NCI-H187 treated with DMSO at 0.1 percent for 48 hours (cell line): ENCODE data around the gene SQSTM1.
"Not testable (repeated sequence)": the region's sequence is repeated elsewhere in the genome, so short reads cannot be mapped to it uniquely, and the experiment has no call there.

Source experiments
- DNase-seq: peaks from one replicate; lab custom pipeline; 2025; lab: John Stamatoyannopoulos, UW

SQSTM1 gene

DNA sequence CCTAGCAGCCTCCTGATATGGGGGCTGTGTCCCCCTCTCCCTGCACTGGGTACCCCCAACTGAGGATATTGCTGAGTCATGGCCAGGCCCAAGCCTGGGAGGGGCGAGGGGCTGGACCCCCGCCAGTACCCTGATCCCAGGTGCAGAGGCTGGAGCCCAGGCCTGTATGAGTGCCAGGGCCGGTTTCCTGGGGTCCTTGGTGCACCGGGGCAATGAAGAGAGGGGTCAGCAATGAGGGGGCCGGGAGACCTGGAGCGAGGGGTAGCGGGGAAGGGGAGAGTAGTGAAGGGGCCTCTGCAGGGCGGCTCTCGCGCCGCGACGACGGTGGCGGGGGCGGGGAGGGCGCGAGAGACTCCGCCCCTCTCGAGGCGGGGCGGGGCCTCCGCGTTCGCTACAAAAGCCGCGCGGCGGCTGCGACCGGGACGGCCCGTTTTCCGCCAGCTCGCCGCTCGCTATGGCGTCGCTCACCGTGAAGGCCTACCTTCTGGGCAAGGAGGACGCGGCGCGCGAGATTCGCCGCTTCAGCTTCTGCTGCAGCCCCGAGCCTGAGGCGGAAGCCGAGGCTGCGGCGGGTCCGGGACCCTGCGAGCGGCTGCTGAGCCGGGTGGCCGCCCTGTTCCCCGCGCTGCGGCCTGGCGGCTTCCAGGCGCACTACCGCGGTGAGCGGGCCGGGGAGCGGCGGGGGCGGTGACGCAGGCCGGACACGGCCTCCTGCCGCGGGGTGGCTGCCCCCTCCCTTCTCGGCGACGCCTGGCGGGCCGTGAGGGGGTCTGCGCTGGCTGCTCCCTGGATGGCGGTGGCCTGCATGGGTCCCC lies at the start of gene SQSTM1:
Gene SQSTM1 (plus strand): TSS at position 423 of the 815 bp plus-strand sequence. CDS start 32 bp downstream, at position 455.
- DNase-seq: no peak

DNA sequence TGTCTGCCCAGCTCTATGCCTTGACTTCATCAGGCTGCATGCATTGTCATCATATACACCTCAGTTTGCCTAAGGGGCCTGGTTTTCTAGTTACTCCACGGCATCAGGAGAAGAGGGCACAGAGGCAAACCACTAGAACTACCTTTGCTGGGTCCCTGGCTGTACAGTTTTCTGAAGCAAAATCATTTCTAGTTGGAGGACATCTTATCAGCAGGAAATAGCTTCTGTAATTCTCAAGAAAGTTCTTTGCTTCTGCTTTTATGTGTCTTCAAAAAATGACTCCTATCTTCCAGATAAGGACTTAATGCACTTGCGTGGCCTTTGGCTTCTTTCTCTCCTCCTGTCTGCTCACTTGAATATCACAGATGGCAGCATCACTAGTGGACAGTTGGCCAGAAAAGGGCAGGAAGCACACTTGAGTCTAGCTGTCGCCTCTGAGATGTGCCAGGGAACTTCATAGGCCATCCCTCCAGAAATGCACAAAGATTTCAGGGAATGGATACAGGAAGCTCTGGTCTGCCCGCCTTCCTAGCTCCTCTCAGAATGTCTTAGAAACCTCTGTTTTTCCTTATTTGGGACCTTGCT lies 49.3 kb upstream of the SQSTM1 start:
- DNase-seq: no peak

DNA sequence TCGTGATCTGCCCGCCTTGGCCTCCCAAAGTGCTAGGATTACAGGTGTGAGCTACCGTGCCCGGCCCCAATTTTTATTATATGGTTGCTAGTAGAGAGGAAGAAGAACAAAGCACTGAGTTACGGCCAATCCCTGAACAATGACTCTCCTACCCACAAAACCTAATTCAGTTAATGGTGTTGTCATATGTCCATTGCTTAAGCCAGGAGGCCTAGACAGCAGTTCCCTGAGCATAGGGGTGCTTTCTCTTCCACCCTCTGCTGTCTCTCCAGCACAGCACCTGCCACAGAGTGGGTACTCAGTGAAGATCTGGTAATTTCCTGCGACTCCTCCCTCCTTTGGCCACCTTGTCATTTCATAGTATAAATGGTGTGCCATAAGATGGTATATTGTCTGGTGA lies 48.4 kb upstream of the SQSTM1 start:
- DNase-seq: no peak

DNA sequence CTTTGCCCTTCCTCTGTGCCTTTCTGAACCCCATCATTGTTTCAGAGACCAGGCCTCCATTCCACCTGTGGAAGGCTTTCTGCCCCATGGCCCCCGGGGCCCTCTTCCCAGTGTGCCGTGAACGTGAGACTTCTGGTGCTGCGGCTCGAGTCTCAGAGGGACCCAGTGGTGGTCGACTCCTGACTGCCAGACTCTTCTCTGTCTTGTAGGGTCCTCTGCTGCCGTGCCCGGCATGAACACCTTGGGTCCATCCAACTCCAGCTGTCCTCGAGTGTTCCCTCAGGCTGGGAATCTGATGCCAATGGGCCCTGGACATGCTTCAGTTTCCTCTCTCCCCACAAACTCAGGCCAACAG lies 47.0 kb upstream of the SQSTM1 start:
- DNase-seq: no peak

DNA sequence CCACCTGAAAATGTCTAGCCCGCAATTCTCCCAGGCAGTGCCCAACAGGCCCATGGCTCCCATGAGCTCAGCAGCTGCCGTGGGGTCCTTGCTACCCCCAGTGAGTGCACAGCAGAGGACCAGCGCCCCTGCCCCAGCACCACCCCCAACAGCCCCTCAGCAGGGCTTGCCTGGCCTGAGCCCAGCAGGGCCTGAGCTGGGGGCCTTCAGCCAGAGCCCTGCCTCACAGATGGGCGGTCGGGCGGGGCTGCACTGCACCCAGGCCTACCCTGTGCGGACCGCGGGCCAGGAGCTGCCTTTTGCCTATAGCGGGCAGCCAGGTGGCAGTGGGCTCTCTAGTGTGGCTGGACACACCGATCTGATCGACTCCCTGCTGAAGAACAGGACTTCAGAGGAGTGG lies 46.3 kb upstream of the SQSTM1 start:
- no peak for DNase-seq

DNA sequence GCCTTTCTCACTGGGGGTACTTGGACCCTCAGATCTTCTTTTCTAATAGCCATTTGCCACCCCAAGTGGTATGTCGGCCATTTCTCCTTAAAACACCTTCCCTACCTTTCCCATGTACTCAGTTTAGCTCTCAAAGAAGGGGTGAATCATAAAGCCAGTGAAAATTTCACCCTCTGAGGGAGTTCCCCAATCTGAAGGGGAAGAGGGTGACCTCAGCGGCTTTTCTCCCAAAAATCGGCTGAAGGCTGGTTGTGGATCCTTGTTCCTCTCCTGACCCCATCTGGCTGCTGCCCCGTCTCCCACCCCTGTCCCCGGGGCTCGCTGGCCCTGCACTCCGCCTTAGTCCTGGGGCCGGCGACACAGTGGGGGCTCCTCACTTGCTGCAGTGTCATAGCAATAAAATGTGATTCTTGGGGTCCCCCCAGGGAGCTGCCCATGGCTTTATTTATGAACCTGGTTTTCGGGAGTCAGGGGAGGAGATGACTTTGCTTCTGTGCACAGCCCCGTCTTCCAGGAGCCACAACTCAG lies 44.2 kb upstream of the SQSTM1 start:
- DNase-seq: no peak

DNA sequence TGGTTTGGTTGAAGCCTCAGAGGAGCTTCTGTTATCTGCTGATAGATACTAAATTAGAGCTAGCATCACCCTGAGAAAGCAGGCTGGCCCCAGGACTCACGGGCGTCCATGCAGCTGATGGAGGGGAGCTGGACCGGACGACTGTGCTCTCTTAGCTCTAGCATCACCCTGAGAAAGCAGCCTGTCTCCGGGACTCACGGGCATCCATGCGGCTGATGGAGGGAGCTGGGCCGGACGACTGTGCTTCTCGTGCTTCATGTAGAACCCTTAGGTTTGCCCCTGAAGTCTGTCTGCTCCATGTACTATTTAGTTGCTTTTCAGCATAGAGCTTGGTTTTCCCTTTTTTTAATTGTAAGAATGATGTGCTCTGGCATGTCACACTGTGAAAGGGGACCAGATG lies 43.2 kb upstream of the SQSTM1 start:
- no peak for DNase-seq

DNA sequence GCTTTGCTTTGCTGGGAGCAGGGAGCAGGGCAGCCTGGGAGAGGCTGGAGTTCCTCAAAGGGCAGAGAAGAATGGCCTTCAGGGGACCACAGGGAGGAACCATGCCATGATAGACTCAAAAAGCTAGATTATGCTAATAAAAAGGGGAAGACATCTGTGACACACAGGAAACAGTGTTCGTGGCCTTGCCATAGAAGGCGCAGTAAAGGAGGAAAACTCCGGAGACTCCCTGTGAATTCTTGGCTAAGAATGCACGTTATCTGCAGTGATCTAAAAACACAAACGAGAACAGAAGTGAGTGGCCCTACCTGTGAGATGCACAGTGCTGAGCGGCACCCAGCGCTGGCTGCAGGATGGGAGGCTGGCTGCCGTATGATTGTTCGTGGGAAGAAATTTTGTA lies 42.8 kb upstream of the SQSTM1 start:
- DNase-seq: no peak

DNA sequence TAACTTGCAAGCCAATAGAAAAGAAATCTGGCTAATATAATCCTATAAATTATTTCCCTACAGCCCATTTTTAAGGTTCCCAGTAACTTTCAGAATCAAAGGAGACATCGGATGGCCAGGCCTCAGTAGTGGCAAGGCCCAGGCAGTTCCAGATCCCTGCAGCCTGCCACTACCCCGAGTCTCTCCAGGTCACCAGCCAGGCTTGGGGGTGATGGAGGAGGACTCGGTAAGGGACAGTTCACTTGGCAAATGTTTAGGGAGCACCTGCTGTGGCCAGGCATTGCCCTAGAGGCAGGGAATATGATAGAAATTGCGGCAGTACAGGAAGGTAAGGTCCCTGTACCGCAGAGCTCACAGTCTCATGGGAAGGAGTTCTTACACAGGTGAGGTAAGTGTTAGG lies 42.1 kb upstream of the SQSTM1 start:
- DNase-seq: no peak

DNA sequence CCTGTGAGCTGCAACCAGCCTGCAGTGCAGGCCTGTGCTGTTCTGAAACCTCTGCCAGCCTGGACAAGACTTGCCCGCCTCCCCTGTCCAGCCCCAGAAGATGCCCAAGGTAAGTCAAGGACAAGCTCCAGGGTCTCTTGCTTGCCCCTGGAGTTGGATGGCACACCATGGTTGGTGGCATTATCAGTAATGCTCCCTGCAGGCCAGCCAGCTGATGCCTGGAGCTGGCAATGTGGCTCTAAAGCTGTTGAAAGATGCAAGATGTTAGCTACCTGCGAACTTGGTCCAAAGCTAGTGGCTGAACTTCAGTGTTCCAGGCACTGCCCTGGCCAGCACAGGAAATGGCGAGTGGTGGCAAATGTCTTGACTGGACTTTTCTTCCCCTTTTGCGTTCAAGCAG lies 40.9 kb upstream of the SQSTM1 start:
- no peak for DNase-seq

DNA sequence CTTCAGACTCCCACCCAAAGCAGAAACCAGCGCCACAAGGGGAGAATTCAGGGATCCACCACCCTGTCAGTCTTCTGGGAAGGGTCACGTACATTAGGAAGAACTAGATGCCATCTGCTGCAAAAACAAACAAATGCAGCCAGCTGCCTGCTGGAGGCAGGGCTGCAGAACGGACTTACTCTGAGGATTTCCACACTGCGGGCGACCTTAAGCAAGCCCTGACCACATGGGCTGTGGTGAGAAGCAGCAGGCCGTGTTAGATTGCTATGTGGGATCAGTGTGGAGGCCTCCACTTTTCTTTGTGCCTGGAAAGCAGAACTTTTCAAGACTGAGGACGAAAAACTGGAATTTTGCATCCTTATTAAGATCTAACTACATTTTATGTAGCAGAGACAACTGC lies 40.3 kb upstream of the SQSTM1 start:
- no peak for DNase-seq

DNA sequence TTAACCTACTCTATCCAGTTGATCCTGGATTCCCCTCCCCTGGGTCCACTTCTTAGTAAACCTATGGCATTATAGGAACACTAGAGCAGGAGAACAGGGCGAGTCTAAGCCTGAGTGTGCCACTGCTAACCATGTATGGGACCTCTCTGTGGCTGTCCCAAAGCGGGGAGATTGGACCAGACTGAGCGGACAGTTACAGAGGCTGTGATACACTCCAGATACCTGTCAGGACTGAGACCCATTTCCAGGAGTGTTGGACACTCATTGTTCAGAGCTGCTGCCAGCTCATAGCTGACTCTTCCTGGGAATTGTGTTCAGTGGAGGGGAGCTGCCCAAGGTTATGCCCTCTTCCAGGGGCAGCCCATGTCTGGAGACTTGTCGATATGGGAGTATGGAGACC lies 38.9 kb upstream of the SQSTM1 start:
- no peak for DNase-seq

DNA sequence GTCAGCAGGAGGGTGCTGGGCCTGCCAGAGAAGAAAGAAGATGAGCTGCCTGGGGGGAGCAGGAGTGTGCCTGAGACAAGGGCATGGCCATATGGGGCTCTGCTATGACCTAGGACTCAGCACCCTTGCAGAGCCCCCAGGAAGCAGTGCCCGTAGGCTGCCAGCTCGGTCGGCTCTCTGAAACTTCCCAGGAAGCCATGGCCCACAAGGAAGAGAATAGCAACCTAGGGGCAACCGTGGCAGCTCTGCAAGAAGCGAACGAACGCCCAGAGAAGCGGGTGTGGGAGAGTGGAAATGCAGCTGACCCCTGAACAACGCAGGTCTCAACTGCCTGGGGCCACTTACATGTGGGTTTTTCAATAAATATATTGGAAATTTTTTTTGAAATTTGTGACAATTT lies 37.6 kb upstream of the SQSTM1 start:
- no peak for DNase-seq

DNA sequence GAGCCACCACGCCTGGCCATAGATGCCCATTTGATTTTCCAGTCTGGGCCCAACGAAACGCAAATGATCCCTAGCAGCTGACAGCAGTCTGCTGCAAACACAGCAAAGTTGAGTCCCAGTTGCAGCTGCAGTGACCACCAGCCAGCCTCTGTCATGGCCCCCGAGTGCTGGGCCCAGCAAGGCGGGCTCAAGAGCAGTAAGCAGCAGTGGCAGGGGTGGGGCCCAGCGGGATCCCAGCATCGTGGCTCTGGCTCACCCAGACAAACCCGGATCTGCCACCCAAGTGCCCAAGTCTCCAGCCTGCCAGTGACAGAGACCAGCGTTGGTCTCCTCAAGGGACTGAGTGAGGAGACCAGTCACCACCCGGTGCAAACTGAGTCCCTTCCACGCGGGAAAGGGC lies 33.8 kb upstream of the SQSTM1 start:
- no peak for DNase-seq

DNA sequence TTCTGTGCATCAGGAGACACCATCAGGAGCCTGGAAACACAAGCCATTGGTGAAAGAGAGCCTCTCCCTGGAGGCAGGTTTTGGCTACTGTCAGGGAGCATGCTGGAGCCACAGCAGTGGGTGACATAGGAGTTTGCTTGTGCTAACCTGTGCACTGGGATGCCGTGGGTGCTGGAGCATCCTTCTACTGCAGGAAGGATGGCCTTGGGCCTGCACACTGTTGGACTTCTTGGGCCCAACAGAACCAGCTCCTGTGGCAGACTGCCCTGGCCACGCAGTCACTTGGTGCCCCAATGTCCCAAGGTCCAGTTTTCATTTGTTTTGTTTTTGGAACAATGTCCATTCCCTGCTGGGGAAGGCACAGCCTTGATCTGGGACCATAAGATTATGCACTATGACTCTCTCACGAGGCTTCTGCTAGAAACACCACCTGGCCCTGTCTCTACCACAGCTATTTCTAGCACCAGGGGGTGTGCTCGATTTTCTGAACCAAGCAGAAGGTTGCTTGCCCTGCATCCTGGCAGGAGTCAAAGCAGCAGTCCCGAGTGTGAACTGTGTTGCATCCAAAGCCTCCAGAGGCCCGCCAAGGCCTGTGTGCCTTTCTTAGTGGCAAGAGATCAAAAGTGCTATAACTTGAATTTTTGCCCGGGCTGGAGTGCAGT lies 32.4 kb upstream of the SQSTM1 start:
- DNase-seq: no peak

DNA sequence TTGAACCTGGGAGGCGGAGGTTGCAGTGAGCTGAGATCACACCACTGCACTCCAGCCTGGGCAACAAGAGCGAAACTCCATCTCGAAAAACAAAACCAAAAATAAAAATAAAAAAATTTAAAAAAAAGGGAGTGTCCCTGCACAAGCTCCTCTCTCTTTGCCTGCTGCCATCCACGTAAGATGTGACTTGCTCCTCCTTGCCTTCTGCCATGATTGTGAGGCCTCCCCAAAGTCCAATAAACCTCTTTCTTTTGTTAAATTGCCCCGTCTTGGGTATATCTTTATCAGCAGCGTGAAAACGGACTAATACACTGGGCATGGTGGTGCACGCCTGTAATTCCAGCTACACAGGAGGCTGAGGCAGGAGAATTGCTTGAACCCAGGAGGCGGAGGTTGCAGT lies 31.4 kb upstream of the SQSTM1 start:
- DNase-seq: not testable (repeated sequence)

DNA sequence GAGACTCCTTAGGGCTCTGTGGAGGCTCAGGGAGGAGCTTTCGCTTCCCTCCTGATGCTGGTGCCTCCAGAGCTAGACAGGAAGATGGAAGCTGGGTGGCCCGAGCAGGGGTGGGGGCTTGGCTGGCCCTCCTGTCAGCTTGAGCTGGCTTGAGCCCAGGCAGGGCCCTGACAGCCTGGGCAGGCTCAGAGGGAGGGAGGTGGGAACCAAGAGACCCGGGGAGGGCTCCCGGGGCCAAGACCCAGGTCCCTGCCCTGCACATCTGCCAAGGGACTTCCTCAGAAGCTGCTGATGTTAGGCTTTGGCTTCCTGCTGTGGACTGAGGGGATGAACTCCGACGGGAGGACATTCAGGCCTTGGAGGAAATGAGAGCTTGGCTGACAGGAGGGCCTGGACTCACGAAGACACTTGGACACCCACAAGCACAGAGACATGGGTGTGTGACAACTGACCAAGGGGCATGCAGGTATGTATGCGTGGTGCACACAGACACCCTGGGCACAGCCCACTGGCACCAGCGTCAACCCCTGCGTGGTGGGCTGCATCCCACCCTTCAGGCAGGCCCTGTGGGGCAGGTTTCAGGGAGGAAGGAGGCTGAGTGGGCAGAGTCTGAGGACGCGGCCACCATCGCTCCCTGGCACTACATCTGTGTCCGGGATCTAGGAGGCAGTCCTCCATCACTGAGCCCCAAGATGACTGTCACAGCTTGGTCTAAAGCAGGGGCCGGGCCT lies 28.7 kb upstream of the SQSTM1 start:
- DNase-seq: no peak

DNA sequence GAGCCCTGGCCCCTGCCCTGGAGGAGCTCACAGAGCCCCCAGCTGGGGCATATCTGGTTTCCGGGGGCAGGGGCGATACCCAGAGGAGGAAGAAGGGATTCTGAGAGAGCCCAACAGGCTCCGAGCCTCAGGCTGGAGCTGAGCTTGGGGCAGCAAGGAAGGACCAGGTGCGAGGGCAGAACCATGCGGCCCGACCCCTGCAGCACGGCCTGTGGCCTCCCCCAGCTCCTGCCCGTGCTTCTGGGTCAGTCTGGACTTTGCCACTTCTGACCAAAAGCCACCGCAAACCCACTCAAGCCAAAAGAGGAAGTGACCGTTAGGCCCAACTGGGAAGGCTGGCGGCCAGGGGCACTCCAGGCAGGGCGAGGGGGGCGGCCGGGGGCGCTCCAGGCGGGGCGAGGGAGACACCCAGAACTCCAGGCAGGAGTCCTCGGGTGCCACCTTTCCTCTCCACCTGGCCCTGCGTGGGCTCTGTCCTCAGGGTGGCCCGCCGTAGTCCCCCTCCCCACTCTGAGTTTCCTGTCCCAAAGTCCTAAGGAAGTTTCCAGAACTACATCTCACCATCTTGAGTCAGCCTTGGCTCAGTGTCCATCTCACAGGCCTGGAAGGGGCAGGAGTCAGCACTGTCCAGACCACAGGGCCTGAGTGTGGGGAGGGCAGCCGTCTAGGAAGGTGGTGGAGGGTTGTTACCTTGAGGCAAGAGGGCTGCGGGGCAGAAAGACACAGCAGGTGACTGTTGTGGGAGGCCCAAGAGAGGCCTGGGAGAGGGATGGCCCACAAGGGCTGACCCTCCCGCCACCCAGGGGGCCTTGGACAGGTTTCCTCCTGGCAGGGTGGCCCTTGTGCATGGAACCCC lies 27.9 kb upstream of the SQSTM1 start:
- DNase-seq: no peak

DNA sequence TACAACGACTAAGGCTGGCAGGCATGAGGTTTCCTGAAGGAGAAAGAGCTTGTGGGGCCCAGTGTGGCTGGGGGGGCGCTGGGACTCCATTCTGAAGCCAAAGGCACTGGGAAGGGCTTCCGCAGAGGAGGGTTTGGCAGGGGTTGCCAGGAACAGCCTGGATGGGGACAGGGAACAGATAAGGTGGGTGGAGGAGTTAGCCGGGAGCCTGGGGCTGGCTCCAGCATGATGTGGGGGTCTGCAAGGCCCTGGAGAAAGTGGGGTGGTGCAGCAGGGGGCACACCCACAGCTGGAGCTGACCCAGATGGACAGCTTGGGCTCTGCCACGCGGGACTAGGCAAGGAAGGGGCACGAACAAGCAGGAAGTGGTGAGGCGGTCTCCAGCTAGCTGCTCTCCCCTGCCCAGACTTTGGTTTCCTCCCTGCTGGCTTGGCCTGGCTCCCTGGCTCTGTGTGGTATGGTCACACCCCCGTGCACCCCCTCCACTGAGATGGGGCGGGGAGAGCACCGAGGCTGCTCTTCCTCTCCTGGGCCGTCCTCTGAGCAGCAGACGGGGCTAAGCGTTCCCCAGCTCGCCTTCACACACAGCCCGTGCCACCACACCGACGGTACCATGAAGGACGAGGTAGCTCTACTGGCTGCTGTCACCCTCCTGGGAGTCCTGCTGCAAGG lies 27.1 kb upstream of the SQSTM1 start, which contains the start of gene LTC4S:
Gene LTC4S (plus strand): TSS at position 519 of the 672 bp plus-strand sequence. CDS start 95 bp downstream, at position 614.
- DNase-seq: no peak

DNA sequence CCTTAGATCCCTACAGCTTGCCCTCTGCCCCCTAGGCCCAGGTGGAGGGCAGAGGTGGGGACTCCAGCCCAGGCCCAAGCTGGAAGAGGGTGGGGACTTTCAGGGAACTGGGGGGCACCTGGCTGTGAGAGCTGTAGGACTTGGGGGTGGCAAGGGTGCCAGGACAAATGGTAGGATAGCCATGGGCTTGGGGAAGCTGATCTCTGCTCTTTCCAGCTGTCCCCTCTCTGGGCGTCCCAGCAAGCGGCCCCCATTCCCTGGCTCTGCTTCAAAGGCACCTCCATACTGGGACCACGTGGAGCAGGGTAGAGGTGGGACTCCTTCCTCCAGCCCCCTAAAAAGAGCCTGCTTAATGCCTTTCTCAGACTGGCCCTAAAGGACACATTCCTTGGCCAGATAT lies 26.5 kb upstream of the SQSTM1 start:
- DNase-seq: no peak

DNA sequence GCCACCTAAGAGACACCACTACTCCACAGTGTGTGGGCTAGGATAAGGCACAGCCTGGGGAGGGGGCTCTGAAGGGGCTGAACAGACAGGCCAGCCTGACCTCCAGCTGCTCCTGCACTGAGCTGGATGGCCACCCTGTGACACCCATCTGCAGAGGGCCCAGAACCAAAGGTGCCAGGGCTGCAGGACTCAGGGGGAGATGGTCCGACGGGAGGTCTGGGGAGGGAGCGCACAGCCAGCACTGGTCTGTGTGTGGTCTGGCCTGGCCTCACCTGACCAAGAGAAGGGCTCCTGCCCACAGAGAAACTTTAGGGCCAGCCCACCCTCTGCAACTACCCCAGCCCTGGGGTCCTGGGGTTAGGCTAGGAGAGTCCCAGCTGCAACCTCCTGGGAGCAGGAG lies 26.1 kb upstream of the SQSTM1 start:
- DNase-seq: no peak
